SU-DHL-6 (cell line): ENCODE data around the gene DTX1.

ENCODE experiments used
- H2AFZ ChIP-seq: fragments of 200-600 bp; sonication (generic); 2 replicates; pipeline ENCODE4 v1.6.1; 2014; ENCODE audit warnings: low read depth, mild to moderate bottlenecking, moderate library complexity, mixed read lengths, antibody characterized with exemption, low read length; ENCODE audit not compliant: severe bottlenecking
- H3F3A ChIP-seq: fragments of 200-600 bp; shearing (Covaris generic); 2 replicates; pipeline ENCODE4 v1.6.0; 2016; ENCODE audit warnings: antibody characterized with exemption, mild to moderate bottlenecking; ENCODE audit not compliant: insufficient read depth
- H3K27ac ChIP-seq: fragments of 200-600 bp; sonication (generic); 2 replicates; pipeline ENCODE4 v1.5.1; 2016; ENCODE audit warnings: low read depth, mild to moderate bottlenecking, low read length, moderate library complexity, mixed read lengths
- H3K27me3 ChIP-seq: fragments of 200-600 bp; sonication (generic), shearing (Covaris generic); 2 replicates; pipeline ENCODE4 v1.6.0; 2014; ENCODE audit warnings: mild to moderate bottlenecking, low read length
- H3K36me3 ChIP-seq: fragments of 200-600 bp; sonication (generic); 2 replicates; pipeline ENCODE4 v1.6.1; 2014; ENCODE audit warnings: mild to moderate bottlenecking, low read length, mixed read lengths
- H3K4me2 ChIP-seq: fragments of 300-600, 200-600 bp; shearing (Covaris generic), sonication (generic); 2 replicates; pipeline ENCODE4 v1.6.0; 2014; ENCODE audit warnings: low read length, low read depth, mild to moderate bottlenecking; ENCODE audit not compliant: poor library complexity, severe bottlenecking
- H3K4me3 ChIP-seq: fragments of 200-600 bp; sonication (generic); 2 replicates; pipeline ENCODE4 v1.5.1; 2014; ENCODE audit warnings: antibody characterized with exemption, low read length, mild to moderate bottlenecking, mixed read lengths; ENCODE audit not compliant: insufficient read depth, poor library complexity, severe bottlenecking
- H3K79me2 ChIP-seq: fragments of 200-600 bp; sonication (generic); 2 replicates; pipeline ENCODE4 v1.6.1; 2014; ENCODE audit warnings: mild to moderate bottlenecking, low read length, moderate library complexity; ENCODE audit not compliant: insufficient read depth
- H3K9ac ChIP-seq: fragments of 200-600 bp; sonication (generic); 2 replicates; pipeline ENCODE4 v1.7.0; 2014; ENCODE audit warnings: mild to moderate bottlenecking, low read length
- H3K9me2 ChIP-seq: fragments of 200-600 bp; sonication (generic); replicated peaks from 2 replicates; pipeline ENCODE4 v1.6.1; 2014; ENCODE audit warnings: low read length; ENCODE audit not compliant: insufficient read depth
- H3K9me3 ChIP-seq: fragments of 200-600 bp; sonication (generic); 2 replicates; pipeline ENCODE4 v1.6.1; 2014; ENCODE audit warnings: low read length, mixed read lengths; ENCODE audit not compliant: insufficient read depth
- H4K20me1 ChIP-seq: fragments of 200-600 bp; sonication (generic); 2 replicates; pipeline ENCODE4 v1.6.1; 2014; ENCODE audit warnings: low read depth, mild to moderate bottlenecking, antibody characterized with exemption, low read length, moderate library complexity, mixed read lengths
- EZH2phosphoT487 ChIP-seq: fragments of 200-600 bp; sonication (generic), shearing (Covaris generic); conservative IDR thresholded peaks from 2 replicates; pipeline ENCODE4 v1.6.1; 2018; ENCODE audit warnings: mild to moderate bottlenecking, antibody characterized with exemption, low read length, moderate library complexity, mixed read lengths
- TF ChIP-seq, protein P1 (sequence below): fragments of 200-600 bp; sonication (generic); IDR thresholded peaks from one replicate; pipeline ENCODE4 v1.5.1; 2017; ENCODE audit warnings: antibody characterized with exemption, mild to moderate bottlenecking, low read length, moderate library complexity; ENCODE audit not compliant: insufficient read depth, poor library complexity, severe bottlenecking

The DTX1 gene

DNA sequence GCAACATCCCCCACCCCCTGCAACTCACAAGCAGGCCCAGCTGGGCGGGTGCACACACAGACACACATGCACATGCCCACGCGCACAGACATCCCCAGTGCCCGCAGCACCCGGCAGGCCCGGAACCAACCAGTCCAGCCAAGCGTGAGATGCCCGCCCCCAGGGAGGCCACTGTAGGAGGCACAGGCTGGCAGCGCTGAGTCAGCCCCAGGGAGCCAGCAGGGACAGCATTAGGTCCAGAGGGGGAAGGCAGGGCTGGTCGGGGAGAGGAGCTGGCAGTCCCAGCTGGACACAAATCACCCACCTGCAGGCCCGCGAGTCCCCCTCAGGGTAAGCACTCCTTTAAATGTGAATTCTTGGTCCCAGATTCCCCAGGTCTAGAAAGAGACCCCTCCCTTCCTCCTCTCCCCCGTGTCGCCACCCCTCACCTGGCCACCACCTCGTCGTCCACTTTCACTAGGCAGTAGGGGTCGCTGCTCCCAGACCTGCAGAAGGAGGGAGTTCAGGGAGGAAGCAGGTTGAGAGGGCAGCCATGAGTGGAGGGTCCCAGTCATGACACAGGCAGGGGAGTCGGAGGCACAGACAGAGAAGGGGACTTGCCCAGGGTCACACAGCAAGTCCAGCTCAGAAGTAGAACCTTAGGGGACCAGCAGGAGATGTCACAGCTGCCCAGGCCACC is 74.1 kb downstream of the DTX1 start:
- peaks cover 28% of the 10 kb centered on the region for H3F3A ChIP-seq
- peaks cover 4% of the 10 kb centered on the region; the same call in 1 of the 2 replicates for H4K20me1 ChIP-seq
- TF ChIP-seq, protein P1, sequence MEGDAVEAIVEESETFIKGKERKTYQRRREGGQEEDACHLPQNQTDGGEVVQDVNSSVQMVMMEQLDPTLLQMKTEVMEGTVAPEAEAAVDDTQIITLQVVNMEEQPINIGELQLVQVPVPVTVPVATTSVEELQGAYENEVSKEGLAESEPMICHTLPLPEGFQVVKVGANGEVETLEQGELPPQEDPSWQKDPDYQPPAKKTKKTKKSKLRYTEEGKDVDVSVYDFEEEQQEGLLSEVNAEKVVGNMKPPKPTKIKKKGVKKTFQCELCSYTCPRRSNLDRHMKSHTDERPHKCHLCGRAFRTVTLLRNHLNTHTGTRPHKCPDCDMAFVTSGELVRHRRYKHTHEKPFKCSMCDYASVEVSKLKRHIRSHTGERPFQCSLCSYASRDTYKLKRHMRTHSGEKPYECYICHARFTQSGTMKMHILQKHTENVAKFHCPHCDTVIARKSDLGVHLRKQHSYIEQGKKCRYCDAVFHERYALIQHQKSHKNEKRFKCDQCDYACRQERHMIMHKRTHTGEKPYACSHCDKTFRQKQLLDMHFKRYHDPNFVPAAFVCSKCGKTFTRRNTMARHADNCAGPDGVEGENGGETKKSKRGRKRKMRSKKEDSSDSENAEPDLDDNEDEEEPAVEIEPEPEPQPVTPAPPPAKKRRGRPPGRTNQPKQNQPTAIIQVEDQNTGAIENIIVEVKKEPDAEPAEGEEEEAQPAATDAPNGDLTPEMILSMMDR, result peak; percentile 40
- TF ChIP-seq EZH2phosphoT487, result no peak
- H3K27ac ChIP-seq, result peak overlapping the region; percentile 87
- no peak overlapping the region for H2AFZ ChIP-seq
- H3K27me3 ChIP-seq, result no peaks in the 10 kb centered on the region
- H3K9me3 ChIP-seq, result no peaks in the 10 kb centered on the region
- H3K79me2 ChIP-seq, result peaks cover 54% of the 10 kb centered on the region
- peaks cover 6% of the 10 kb centered on the region for H3K36me3 ChIP-seq
- H3K9ac ChIP-seq, result peak overlapping the region; percentile 60
- peak overlapping the region; percentile 40 for H3K4me3 ChIP-seq
- peak overlapping the region; percentile 66 for H3K4me2 ChIP-seq
- no peaks in the 10 kb centered on the region for H3K9me2 ChIP-seq

DNA sequence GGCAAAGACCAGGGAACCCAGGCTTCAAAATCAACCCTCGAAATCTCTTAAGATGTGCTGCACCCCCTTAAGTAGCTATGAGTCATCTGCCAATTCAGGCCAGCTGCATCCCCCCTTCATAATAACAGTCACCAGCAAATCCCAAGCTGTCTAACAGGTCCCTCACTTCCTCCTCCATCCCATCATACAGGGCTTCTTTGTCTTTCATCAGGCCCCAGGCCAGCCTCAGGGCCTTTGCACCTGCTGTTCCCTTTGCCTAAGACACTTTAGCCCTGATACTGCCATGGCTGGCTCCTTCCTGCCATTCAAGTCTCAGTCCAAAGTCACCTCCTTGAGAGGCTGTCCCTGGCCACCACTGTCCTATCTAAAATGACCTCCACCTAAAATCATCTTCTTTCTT is 75.0 kb downstream of the DTX1 start:
- Histone ChIP-seq H3K9ac (peak overlapping the region; percentile 60; the same call in 1 of the 2 replicates), H3K9me3 (no peaks in the 10 kb centered on the region)

DNA sequence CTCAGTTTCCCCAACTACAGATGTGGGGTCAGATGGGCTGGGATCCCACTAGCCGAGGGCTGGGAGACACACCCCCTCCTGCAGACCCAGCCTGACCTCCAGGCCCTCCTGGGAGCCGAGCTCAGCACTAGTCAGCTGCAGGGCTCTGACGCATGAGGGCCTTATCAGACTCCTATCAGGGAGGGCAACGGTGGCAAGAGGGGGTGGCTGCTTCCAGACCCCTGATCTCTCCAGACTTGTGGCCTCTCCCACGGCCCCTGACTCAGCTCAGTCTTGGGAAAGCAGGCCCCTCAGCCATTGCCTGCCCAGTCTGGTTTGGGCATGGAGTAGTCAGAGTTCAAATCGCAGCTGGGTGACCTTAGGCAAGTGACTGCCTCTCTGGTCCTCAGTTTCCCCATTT is 76.5 kb downstream of the DTX1 start:
- Histone ChIP-seq H3K4me2 (peak overlapping the region; percentile 81), H3K4me3 (no peak overlapping the region), H3K27me3 (no peaks in the 10 kb centered on the region), H3K9me2 (no peaks in the 10 kb centered on the region), H3K36me3 (0 out of 2 replicates have a peak, but pooled peaks cover 3% of the 10 kb centered on the region), H3K9ac (no peak overlapping the region), H2AFZ (no peak overlapping the region), H3K27ac (peak overlapping the region; percentile 68), H3F3A (peaks cover 35% of the 10 kb centered on the region), H3K9me3 (no peaks in the 10 kb centered on the region), H3K79me2 (peaks cover 54% of the 10 kb centered on the region), H4K20me1 (peaks cover 4% of the 10 kb centered on the region; the same call in 1 of the 2 replicates)
- TF ChIP-seq, protein P1, result no peak
- no peak for TF ChIP-seq EZH2phosphoT487

More for the DNA sequence above, 75.0 kb downstream of the DTX1 start:
- H3K27me3 ChIP-seq, result no peaks in the 10 kb centered on the region
- H3K9me2 ChIP-seq, result no peaks in the 10 kb centered on the region
- no peak overlapping the region for H2AFZ ChIP-seq
- no peak overlapping the region for H3K4me3 ChIP-seq
- TF ChIP-seq, protein P1, result no peak
- no peak for TF ChIP-seq EZH2phosphoT487
- H3K27ac ChIP-seq, result peak overlapping the region; percentile 87
- H3K36me3 ChIP-seq, result 0 out of 2 replicates have a peak, but pooled peaks cover 3% of the 10 kb centered on the region
- peak overlapping the region; percentile 66 for H3K4me2 ChIP-seq
- peaks cover 35% of the 10 kb centered on the region for H3F3A ChIP-seq
- H4K20me1 ChIP-seq, result peaks cover 4% of the 10 kb centered on the region; the same call in 1 of the 2 replicates
- H3K79me2 ChIP-seq, result peaks cover 54% of the 10 kb centered on the region
